Activated T-cell treated with anti-CD3 and anti-CD28 coated beads, Interleukin-2, amount 50 U/mL, for 24 hours (primary cell): Measurements from ENCODE around the gene MAPKAPK3.

ENCODE experiments used
- DNase-seq: peaks from one replicate; pipeline ENCODE4 v3.0.0-alpha.2; 2020
- H3K27ac Mint-ChIP-seq: 2 replicates; pipeline ENCODE4 v1.8.0; 2020; ENCODE audit warnings: mild to moderate bottlenecking, mixed read lengths
- H3K27me3 Mint-ChIP-seq: 2 replicates; pipeline ENCODE4 v1.8.0; 2020; ENCODE audit warnings: mixed read lengths
- H3K36me3 Mint-ChIP-seq: 2 replicates; pipeline ENCODE4 v1.8.0; 2020; ENCODE audit warnings: low read depth, mixed read lengths
- H3K4me1 Mint-ChIP-seq: 2 replicates; pipeline ENCODE4 v1.8.0; 2020; ENCODE audit warnings: low read depth, mixed read lengths
- H3K4me3 Mint-ChIP-seq: 2 replicates; pipeline ENCODE4 v1.8.0; 2020; ENCODE audit warnings: mild to moderate bottlenecking, moderate library complexity, mixed read lengths
- H3K9me3 Mint-ChIP-seq: 2 replicates; pipeline ENCODE4 v1.8.0; 2020; ENCODE audit warnings: mixed read lengths

Gene MAPKAPK3

GRCh38 chr3:50623840-50624474, 7.0 kb downstream of the MAPKAPK3 start:
- peak overlapping the region; percentile 96 for H3K27ac Mint-ChIP-seq
- H3K4me3 Mint-ChIP-seq: peak overlapping the region; percentile 74
- no peaks in the 10 kb centered on the region for H3K9me3 Mint-ChIP-seq
- DNase-seq: peak; percentile 71
- H3K27me3 Mint-ChIP-seq: no peaks in the 10 kb centered on the region
- peaks cover 97% of the 10 kb centered on the region for H3K36me3 Mint-ChIP-seq
- H3K4me1 Mint-ChIP-seq: peaks cover 96% of the 10 kb centered on the region

DNA sequence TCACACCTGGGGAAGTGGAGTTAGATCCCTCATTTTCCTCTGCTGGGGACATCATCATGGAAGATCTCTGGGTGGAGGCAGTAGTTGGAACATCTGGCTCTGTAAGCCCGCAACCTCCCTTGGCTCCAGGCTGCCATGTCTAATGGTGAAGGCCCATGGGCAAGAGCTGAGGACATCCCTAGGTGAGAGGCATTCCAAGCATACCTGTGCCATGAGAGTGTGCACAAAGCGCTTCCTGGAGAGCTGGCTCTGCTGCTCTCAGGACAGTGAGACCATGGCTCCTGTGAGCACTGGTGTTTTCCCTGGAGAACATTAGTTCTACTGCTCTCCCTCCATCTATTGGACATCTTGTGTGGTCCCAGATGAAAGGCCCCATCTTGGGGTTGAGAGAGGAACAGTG, 7.7 kb downstream of the MAPKAPK3 start:
- Mint-ChIP-seq H3K27me3 (no peaks in the 10 kb centered on the region), H3K4me1 (peaks cover 96% of the 10 kb centered on the region), H3K9me3 (no peaks in the 10 kb centered on the region), H3K4me3 (peak overlapping the region; percentile 74), H3K36me3 (peaks cover 97% of the 10 kb centered on the region), H3K27ac (peak overlapping the region; percentile 96)
- DNase-seq: no peak

DNA sequence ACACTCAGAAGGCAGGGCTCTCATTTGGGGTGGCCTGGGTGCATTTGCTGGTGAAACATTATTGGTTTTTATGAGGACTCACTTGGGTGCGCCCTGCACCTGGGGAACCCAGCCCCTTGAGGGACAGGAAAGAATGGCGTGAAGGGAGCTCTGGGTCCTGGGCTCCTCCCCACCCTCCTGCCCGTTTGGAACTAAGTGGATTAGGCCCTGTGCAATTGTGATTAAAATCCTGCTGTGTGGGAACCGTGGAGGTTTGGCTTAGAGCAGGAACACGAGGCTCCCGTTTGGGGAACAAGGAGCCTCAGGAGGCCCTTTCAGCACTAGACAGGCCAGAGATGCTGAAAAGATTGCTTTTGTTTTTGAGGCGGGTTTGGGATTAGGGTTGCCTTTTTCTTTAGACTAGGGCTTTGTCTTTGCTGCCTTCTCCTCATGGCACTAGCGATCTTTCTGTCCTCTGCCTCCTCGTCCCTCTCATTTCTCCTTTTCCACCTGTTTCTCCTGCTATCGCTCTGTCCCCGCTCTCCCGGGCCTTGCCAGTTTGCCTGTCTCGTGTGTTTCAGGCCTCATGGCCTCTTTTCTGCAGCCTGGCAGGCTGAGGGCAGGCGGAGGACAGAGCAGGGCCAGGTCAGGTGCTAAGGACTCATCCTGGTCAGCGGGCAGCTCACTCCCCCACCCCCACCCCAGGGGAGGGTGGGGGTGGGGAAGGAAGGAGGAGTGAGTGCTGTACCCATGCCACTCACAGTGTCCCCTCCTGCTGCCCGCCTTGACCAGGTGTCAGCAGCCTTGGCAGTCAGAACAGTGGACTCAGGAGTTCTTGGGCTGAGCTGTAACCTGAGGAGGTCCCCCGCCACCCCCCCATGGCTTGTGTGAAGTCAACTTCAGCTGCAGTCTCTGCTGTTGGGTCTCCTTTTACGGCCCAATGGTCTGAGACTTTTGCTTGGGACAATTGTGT, 8.6 kb downstream of the MAPKAPK3 start:
- Mint-ChIP-seq H3K27ac (peak overlapping the region; percentile 96), H3K9me3 (no peaks in the 10 kb centered on the region), H3K4me3 (peak overlapping the region; percentile 74), H3K36me3 (peaks cover 97% of the 10 kb centered on the region), H3K4me1 (peaks cover 96% of the 10 kb centered on the region), H3K27me3 (no peaks in the 10 kb centered on the region)
- DNase-seq: no peak

GRCh38 chr3:50626401-50626800, 9.4 kb downstream of the MAPKAPK3 start:
- no peaks in the 10 kb centered on the region for H3K27me3 Mint-ChIP-seq
- no peak overlapping the region for H3K4me3 Mint-ChIP-seq
- DNase-seq: no peak
- H3K27ac Mint-ChIP-seq: peak overlapping the region; percentile 80
- peaks cover 98% of the 10 kb centered on the region for H3K36me3 Mint-ChIP-seq
- peaks cover 98% of the 10 kb centered on the region for H3K4me1 Mint-ChIP-seq
- H3K9me3 Mint-ChIP-seq: no peaks in the 10 kb centered on the region

DNA sequence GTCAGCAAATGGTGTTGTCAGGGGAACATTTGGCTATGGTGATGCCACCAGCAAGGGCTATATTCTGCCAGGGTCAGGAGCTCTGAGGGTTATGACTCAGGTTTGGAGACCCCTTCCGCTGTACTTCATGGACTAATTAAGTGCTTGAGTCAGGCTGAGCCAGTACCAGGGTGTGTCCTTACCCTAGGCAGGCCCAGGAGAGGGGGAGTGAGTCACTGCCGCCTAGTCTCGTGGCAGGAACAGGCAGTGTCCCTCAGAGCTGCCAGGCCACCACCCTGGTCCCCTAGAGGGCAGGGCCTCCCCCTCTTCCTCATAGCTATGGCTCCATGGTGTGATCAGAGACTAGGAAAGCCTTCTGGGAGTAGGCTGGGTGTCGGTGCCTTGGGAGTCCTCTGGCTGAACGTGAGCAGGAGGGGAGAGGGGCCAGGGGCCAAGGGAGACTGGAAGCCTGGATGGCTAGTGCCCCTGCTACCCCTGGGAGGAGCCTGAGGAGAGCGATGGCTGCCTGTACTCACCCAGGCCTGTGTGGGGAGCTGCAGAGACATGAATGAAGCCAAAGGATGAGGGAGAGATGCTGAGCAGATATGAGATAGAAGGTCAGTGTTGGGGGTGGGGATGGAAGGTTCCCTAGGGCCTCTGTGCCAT, 10.6 kb downstream of the MAPKAPK3 start:
- Mint-ChIP-seq H3K4me1 (peaks cover 100% of the 10 kb centered on the region), H3K27me3 (no peaks in the 10 kb centered on the region), H3K4me3 (peak overlapping the region; percentile 21), H3K36me3 (peaks cover 99% of the 10 kb centered on the region), H3K27ac (peak overlapping the region; percentile 80), H3K9me3 (no peaks in the 10 kb centered on the region)
- DNase-seq: peak; percentile 37

- Mint-ChIP-seq H3K27ac (peak overlapping the region; percentile 80), H3K36me3 (peaks cover 99% of the 10 kb centered on the region), H3K27me3 (no peaks in the 10 kb centered on the region), H3K4me3 (no peak overlapping the region), H3K9me3 (no peaks in the 10 kb centered on the region), H3K4me1 (peaks cover 100% of the 10 kb centered on the region)
- no peak for DNase-seq
These were observed 11.7 kb downstream of the MAPKAPK3 start for GRCh38 chr3:50628601-50629000.

- Mint-ChIP-seq H3K4me3 (no peak overlapping the region), H3K27me3 (no peaks in the 10 kb centered on the region), H3K9me3 (no peaks in the 10 kb centered on the region), H3K27ac (peak overlapping the region; percentile 91), H3K4me1 (peaks cover 95% of the 10 kb centered on the region), H3K36me3 (peaks cover 93% of the 10 kb centered on the region)
- no peak for DNase-seq
These were observed 13.4 kb downstream of the MAPKAPK3 start for GRCh38 chr3:50630394-50630793.

GRCh38 chr3:50630877-50631276, 13.9 kb downstream of the MAPKAPK3 start:
- Mint-ChIP-seq H3K27ac (peak overlapping the region; percentile 91), H3K9me3 (no peaks in the 10 kb centered on the region), H3K4me3 (no peak overlapping the region), H3K36me3 (peaks cover 91% of the 10 kb centered on the region), H3K4me1 (peaks cover 91% of the 10 kb centered on the region), H3K27me3 (no peaks in the 10 kb centered on the region)
- no peak for DNase-seq

GRCh38 chr3:50632450-50632849, 15.5 kb downstream of the MAPKAPK3 start:
- peak overlapping the region; percentile 46 for H3K4me3 Mint-ChIP-seq
- DNase-seq: no peak
- peak overlapping the region; percentile 91 for H3K27ac Mint-ChIP-seq
- H3K9me3 Mint-ChIP-seq: no peaks in the 10 kb centered on the region
- no peaks in the 10 kb centered on the region for H3K27me3 Mint-ChIP-seq
- peaks cover 88% of the 10 kb centered on the region for H3K36me3 Mint-ChIP-seq
- peaks cover 91% of the 10 kb centered on the region for H3K4me1 Mint-ChIP-seq

DNA sequence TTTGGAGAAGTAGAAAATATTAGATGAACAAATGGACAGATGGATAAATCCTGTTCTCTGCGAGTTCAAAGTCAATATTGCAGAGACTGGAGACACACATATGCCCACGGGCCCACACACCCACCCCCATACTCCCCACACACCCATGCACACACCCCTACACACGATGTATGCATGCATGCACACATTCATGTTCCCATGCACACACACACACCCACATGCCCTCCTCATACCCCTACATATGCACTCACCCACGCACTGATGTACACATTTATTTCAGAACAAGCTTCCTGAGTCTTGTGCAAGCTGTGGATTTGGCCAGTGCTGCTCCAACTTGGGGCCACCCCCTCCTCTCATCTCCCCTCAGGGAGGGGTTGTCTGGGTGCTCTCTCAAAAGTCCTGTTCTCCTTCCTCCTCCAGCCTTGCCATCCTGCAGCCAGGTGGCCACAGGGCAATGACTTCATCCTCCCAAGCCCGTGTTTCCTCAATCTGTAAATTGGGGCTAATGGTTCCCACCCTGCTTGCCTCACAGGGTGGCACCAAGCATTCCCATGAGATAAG, 16.4 kb downstream of the MAPKAPK3 start:
- Mint-ChIP-seq H3K36me3 (peaks cover 88% of the 10 kb centered on the region), H3K27me3 (no peaks in the 10 kb centered on the region), H3K4me3 (no peak overlapping the region), H3K27ac (peak overlapping the region; percentile 91), H3K4me1 (peaks cover 91% of the 10 kb centered on the region), H3K9me3 (no peaks in the 10 kb centered on the region)
- DNase-seq: no peak

DNA sequence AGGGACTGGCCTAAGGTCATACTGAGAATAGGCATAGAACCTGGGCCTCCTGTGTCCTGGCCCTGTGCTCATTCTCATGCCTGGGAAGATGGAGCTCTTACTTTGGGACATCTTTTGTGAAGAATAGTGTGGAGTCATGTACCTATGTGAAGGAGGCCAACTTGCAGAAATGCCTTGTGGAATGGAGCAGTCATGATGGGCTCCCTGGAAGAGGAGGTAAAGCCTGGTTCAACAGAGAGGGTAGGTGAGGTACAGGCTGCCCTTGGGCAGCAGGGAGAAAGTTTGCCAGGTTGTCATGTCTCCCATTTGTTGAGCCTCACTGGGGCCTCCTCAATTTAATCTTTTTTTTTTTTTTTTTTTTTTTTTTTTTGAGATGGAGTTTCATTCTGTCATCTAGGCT, 18.1 kb downstream of the MAPKAPK3 start:
- peak overlapping the region; percentile 72 for H3K27ac Mint-ChIP-seq
- no peaks in the 10 kb centered on the region for H3K9me3 Mint-ChIP-seq
- DNase-seq: no peak
- H3K4me1 Mint-ChIP-seq: peaks cover 87% of the 10 kb centered on the region
- no peak overlapping the region for H3K4me3 Mint-ChIP-seq
- no peaks in the 10 kb centered on the region for H3K27me3 Mint-ChIP-seq
- H3K36me3 Mint-ChIP-seq: peaks cover 88% of the 10 kb centered on the region

DNA sequence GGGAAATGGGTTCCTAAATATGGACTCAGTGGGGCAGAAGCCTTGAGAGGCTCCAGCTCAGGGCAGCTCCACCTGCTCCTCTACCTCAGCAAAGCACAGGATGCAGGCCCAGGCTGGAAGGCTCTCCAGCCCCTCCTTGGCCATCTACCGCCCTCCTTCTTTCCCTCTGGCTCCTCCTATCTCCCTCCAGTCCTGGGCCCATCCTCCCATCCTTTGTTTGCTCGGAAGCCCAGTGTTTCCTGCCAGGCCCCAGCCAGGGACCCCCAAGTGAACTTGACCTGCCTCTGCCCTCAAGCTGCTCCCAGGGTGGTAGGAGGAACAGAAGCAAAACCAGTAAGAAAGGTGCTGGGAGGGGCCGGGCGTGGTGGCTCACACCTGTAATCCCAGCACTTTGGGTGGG, 20.1 kb downstream of the MAPKAPK3 start:
- Mint-ChIP-seq H3K27ac (peak overlapping the region; percentile 89), H3K36me3 (peaks cover 88% of the 10 kb centered on the region), H3K27me3 (no peaks in the 10 kb centered on the region), H3K4me3 (no peak overlapping the region), H3K4me1 (peaks cover 74% of the 10 kb centered on the region), H3K9me3 (no peaks in the 10 kb centered on the region)
- DNase-seq: no peak

- H3K9me3 Mint-ChIP-seq: no peaks in the 10 kb centered on the region
- no peaks in the 10 kb centered on the region for H3K27me3 Mint-ChIP-seq
- peak overlapping the region; percentile 88 for H3K27ac Mint-ChIP-seq
- no peak overlapping the region for H3K4me3 Mint-ChIP-seq
- peaks cover 88% of the 10 kb centered on the region for H3K36me3 Mint-ChIP-seq
- DNase-seq: no peak
- peaks cover 70% of the 10 kb centered on the region for H3K4me1 Mint-ChIP-seq
These were observed 21.0 kb downstream of the MAPKAPK3 start for GRCh38 chr3:50637945-50638344.

DNA sequence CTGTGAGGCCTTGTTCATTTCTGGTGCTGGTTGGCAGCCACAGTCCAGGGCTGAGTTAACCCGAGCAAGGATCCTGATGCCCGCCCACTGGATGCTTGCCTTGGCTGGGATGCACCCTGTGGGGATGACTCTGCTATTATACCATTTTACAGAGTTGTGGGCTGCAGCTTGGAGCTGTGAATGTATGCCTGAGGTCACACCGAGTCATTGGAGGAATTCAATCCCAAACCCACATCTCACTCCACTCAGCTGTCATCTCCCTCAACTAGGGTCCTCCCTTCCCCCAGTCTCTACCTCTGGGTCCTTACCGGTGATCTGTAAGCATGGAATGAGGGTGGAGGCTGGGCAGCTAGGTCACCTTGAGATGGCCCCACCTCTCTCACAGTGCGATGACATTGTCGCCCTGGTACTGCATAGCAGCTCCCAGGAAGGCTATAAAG, 22.1 kb downstream of the MAPKAPK3 start:
- H3K9me3 Mint-ChIP-seq: no peaks in the 10 kb centered on the region
- DNase-seq: no peak
- H3K4me1 Mint-ChIP-seq: peaks cover 58% of the 10 kb centered on the region
- no peak overlapping the region for H3K4me3 Mint-ChIP-seq
- H3K27me3 Mint-ChIP-seq: no peaks in the 10 kb centered on the region
- H3K36me3 Mint-ChIP-seq: peaks cover 88% of the 10 kb centered on the region
- H3K27ac Mint-ChIP-seq: peak overlapping the region; percentile 78
